ENCODE measurements around the gene TPRG1. TPM values are rescaled to one million over a fixed set of nuclear protein-coding genes. Genes with fewer than 3 reads are reported as not detected.
A peak's percentile ranks its signal among the peaks of the same experiment; 100 is the strongest.

TPRG1 gene
- total and polyA plus RNA-seq, 4 donors: 1.0 to 46.6 (median 6.9) TPM

DNA sequence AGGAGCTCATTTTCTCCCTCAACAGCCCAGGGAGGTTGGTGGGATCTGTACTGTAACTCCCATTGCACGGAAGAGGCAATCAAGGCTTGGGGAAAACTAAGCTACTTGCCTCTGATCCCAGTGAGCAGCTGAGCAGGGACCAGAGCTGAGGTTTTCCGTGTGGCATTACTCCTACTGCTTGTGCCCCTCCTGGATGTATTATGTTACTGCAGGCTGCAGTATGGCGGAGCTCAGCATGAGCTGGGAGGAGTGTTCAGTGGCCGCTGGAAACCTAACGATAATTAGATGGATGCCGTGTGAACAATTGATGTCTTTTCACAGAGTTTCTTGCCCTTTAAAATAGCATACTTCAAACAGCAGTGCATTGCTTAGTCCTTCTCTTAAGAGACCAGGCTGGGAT is 2.0 kb upstream of the TPRG1 start:
- Histone ChIP-seq H3K4me3 (ENCODE audit: low read depth in 1 of 3, low read length in 3 of 3) (no peak overlapping the region), H3K36me3 (ENCODE audit: control insufficient read depth in 4 of 4, insufficient read depth in 3 of 4, low read depth in 1 of 4, low read length in 3 of 4) (peaks cover 0 to 3% (median 1%) of the 10 kb centered on the region in 4 donors), H3K27ac (ENCODE audit: low read depth in 1 of 2, low read length in 2 of 2) (no peak overlapping the region), H3K27me3 (ENCODE audit: control insufficient read depth in 4 of 4, insufficient read depth in 4 of 4, low read length in 3 of 4) (no peaks in the 10 kb centered on the region), H3K9me3 (ENCODE audit: control insufficient read depth in 4 of 4, low read length in 3 of 4) (no peaks in the 10 kb centered on the region), H3K9ac (ENCODE audit: low read depth in 1 of 2, low read length in 2 of 2) (no peak overlapping the region), H3K4me1 (ENCODE audit: control insufficient read depth in 4 of 4, insufficient read depth in 4 of 4, low read length in 3 of 4) (no peaks in the 10 kb centered on the region)
- 96% methylated on average over 6 of the region's 6 CpGs for WGBS
- no peak for DNase-seq (ENCODE audit: low spot score)
- TF ChIP-seq EGR1 (IDR thresholded peaks at IDR 0.05; ENCODE audit: low read depth in 2 of 2) (no peak), SP1 (IDR thresholded peaks at IDR 0.05) (no peak), MAX (IDR thresholded peaks at IDR 0.05) (no peak), TAF1 (conservative IDR thresholded peaks at IDR 0.05) (no peak), HNF4A (conservative IDR thresholded peaks at IDR 0.05) (no peak), RXRA (IDR thresholded peaks at IDR 0.05) (no peak), GABPA (IDR thresholded peaks at IDR 0.05 in 1 of 2, conservative IDR thresholded peaks at IDR 0.05 in 1 of 2) (no peak), FOXA2 (IDR thresholded peaks at IDR 0.05) (no peak), YY1 (IDR thresholded peaks at IDR 0.05) (no peak), JUND (IDR thresholded peaks at IDR 0.05) (no peak), HNF4G (IDR thresholded peaks at IDR 0.05) (no peak), FOXA1 (IDR thresholded peaks at IDR 0.05) (no peak), CTCF (IDR thresholded peaks at IDR 0.05; ENCODE audit: low read depth, low read length, missing input control) (no peak)
- TF ChIP-seq, protein P1, sequence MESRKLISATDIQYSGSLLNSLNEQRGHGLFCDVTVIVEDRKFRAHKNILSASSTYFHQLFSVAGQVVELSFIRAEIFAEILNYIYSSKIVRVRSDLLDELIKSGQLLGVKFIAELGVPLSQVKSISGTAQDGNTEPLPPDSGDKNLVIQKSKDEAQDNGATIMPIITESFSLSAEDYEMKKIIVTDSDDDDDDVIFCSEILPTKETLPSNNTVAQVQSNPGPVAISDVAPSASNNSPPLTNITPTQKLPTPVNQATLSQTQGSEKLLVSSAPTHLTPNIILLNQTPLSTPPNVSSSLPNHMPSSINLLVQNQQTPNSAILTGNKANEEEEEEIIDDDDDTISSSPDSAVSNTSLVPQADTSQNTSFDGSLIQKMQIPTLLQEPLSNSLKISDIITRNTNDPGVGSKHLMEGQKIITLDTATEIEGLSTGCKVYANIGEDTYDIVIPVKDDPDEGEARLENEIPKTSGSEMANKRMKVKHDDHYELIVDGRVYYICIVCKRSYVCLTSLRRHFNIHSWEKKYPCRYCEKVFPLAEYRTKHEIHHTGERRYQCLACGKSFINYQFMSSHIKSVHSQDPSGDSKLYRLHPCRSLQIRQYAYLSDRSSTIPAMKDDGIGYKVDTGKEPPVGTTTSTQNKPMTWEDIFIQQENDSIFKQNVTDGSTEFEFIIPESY (IDR thresholded peaks at IDR 0.05): no peak

DNA sequence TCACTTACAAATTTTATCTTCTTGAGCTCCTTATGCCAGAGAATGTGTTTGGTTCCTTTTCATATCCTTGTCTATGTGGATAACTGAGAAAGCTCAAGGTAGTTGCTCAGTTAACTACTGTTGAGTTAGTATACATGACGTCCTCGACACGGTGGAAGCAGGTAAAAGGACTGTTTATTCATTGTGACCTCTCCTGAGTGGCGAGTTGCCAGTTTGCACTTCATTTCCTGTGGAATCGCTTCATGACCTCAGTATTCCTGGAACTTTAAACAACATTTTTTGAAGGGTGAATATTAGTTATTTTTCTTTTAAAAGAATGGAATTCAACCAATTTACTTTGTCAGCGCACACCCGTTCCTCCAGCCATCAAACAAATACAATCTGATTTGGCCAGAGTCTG is 1.2 kb upstream of the TPRG1 start:
- Histone ChIP-seq H3K27ac (ENCODE audit: low read depth in 1 of 2, low read length in 2 of 2) (peak overlapping the region; percentile 4 to 48), H3K4me1 (ENCODE audit: control insufficient read depth in 4 of 4, insufficient read depth in 4 of 4, low read length in 3 of 4) (no peaks in the 10 kb centered on the region), H3K27me3 (ENCODE audit: control insufficient read depth in 4 of 4, insufficient read depth in 4 of 4, low read length in 3 of 4) (no peaks in the 10 kb centered on the region), H3K36me3 (ENCODE audit: control insufficient read depth in 4 of 4, insufficient read depth in 3 of 4, low read depth in 1 of 4, low read length in 3 of 4) (peaks cover 0 to 3% (median 1%) of the 10 kb centered on the region in 4 donors), H3K4me3 (ENCODE audit: low read depth in 1 of 3, low read length in 3 of 3) (no peak overlapping the region), H3K9ac (ENCODE audit: low read depth in 1 of 2, low read length in 2 of 2) (no peak overlapping the region), H3K9me3 (ENCODE audit: control insufficient read depth in 4 of 4, low read length in 3 of 4) (no peaks in the 10 kb centered on the region)
- DNase-seq (ENCODE audit: low spot score): no peak
- WGBS: 33% methylated on average over 7 of the region's 7 CpGs
- TF ChIP-seq REST (IDR thresholded peaks at IDR 0.05): no peak
- peak; percentile 22 for TF ChIP-seq FOXA2 (IDR thresholded peaks at IDR 0.05)
- TF ChIP-seq MAX (IDR thresholded peaks at IDR 0.05): no peak
- no peak for TF ChIP-seq SP1 (IDR thresholded peaks at IDR 0.05)
- peak; percentile 53 to 75 for TF ChIP-seq GABPA (IDR thresholded peaks at IDR 0.05 in 1 of 2, conservative IDR thresholded peaks at IDR 0.05 in 1 of 2)
- no peak for TF ChIP-seq HNF4G (IDR thresholded peaks at IDR 0.05)
- no peak for TF ChIP-seq FOXA1 (IDR thresholded peaks at IDR 0.05)
- no peak for TF ChIP-seq JUND (IDR thresholded peaks at IDR 0.05)
- no peak for TF ChIP-seq TAF1 (conservative IDR thresholded peaks at IDR 0.05)
- TF ChIP-seq NR2F2 (IDR thresholded peaks at IDR 0.05): no peak

All from liver (tissue), 9 donors.